Kidney epithelial cell (primary cell): ENCODE data around the gene TPK1. TPM values are rescaled to one million over a fixed set of nuclear protein-coding genes. Genes with fewer than 3 reads are reported as not detected.

Experiments used
- DNase-seq: peaks from one replicate; pipeline ENCODE4 v3.0.0-alpha.2; 2010; ENCODE audit warnings: low read depth
- H3K27me3 ChIP-seq: 2 replicates; pipeline ENCODE4 v1.6.0; 2011; ENCODE audit warnings: low read length; ENCODE audit not compliant: control insufficient read depth, insufficient read depth
- H3K36me3 ChIP-seq: 2 replicates; pipeline ENCODE4 v1.5.1; 2011; ENCODE audit warnings: low read length; ENCODE audit not compliant: control insufficient read depth, insufficient read depth
- H3K4me3 ChIP-seq: 2 replicates; pipeline ENCODE4 v1.5.1; 2011; ENCODE audit warnings: low read depth, mild to moderate bottlenecking, control low read depth, low read length
- CTCF ChIP-seq: IDR thresholded peaks from 2 replicates; pipeline ENCODE4 v1.5.1; 2011; ENCODE audit warnings: mild to moderate bottlenecking, moderate library complexity, low read length, control low read depth, inconsistent platforms; ENCODE audit not compliant: insufficient read depth, poor library complexity, severe bottlenecking
- total RNA-seq: library from RNA; depleted of rRNA; stranded (reverse); fragments of >200 nt; gene quantifications from 2 replicates; pipeline ENCODE4 v1.2.3, GENCODE V29; 2015

The TPK1 gene
- total RNA-seq, 1 donor from 2014 or later: 3.8 TPM

GRCh38 chr7:144775749-144776148 is 60.1 kb downstream of the TPK1 start:
- Histone ChIP-seq H3K36me3 (no peaks in the 10 kb centered on the region), H3K27me3 (no peaks in the 10 kb centered on the region), H3K4me3 (no peak overlapping the region)
- TF ChIP-seq CTCF: no peak
- no peak for DNase-seq

DNA sequence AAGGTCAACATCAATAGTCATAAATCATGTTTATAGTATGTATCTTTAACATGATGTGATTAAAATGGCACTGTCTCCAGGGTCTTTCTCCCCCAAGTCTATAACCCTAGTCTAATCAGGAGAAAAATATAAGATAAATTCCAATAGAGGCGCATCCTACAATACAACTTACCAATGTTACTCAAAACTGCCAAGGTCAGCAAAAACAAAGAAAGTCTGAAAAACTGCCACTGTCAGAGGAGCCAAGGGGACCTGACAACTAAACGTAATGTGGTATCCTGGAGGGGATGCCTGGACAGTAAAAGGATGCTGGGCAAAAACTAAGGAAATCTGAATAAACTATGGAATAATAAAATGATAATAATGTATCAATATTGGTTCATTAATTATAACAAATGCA is 63.9 kb downstream of the TPK1 start:
- no peak for TF ChIP-seq CTCF
- Histone ChIP-seq H3K4me3 (no peak overlapping the region), H3K36me3 (no peaks in the 10 kb centered on the region), H3K27me3 (no peaks in the 10 kb centered on the region)
- DNase-seq: no peak

DNA sequence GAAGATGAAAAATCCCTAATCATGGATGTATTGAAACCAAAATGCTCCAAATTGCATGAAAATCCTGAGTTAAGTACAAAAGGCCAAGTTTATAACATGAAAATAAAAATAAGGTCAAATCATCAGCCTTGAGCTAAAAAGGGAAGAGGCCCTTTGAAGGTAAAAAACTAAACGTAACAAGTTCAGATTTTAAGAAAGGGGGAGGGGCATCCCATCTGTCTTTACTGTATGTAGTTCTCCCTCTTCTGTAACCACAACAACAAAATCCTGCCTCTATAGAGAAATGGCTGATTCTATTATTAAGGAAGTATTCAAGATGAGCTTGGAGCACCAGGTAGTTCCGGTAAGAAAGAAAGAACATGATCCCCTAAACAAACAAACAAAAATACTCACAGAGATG is 64.7 kb downstream of the TPK1 start:
- Histone ChIP-seq H3K36me3 (no peaks in the 10 kb centered on the region), H3K27me3 (no peaks in the 10 kb centered on the region), H3K4me3 (no peak overlapping the region)
- TF ChIP-seq CTCF: no peak
- no peak for DNase-seq

DNA sequence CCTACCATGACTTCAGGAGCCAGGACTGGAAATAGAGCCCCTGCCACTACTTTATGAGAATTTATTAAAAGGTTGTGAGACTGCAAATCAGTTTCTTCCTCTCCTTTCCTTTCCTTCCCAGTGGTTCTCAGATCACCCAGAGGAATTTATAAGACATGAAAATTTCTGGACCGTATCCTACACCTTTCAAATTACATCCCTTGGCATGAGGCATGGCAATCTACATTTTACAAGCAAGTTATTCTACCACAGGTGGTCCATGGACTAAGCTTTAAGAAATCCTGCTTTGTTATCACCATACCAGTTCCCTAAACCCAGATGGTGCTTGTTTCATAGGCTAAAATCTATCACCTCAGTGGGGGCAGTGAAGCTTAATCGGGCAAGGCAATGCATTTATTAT is 66.5 kb downstream of the TPK1 start:
- no peaks in the 10 kb centered on the region for H3K36me3 ChIP-seq
- H3K27me3 ChIP-seq: no peaks in the 10 kb centered on the region
- H3K4me3 ChIP-seq: no peak overlapping the region
- DNase-seq: no peak
- no peak for TF ChIP-seq CTCF

DNA sequence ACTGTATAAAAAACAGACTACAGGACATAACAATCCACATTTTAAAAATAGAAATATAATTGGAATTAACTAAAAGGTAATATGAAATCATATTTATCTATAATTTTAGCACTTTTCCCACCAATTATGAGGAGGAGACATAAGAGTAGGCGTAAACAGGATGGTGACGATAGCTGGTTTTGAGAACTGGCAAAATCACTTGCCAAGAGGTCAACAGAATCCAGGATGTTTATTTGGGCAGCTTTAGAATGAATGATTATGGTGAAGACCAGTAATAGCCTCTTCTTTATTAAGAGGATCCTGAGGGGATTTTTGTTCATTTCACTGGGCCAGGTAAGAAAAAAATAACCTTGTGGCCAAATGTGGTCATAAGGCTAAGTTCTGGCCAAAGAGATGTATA is 67.2 kb downstream of the TPK1 start:
- H3K36me3 ChIP-seq: no peaks in the 10 kb centered on the region
- H3K4me3 ChIP-seq: no peak overlapping the region
- H3K27me3 ChIP-seq: no peaks in the 10 kb centered on the region
- DNase-seq: no peak
- TF ChIP-seq CTCF: no peak

DNA sequence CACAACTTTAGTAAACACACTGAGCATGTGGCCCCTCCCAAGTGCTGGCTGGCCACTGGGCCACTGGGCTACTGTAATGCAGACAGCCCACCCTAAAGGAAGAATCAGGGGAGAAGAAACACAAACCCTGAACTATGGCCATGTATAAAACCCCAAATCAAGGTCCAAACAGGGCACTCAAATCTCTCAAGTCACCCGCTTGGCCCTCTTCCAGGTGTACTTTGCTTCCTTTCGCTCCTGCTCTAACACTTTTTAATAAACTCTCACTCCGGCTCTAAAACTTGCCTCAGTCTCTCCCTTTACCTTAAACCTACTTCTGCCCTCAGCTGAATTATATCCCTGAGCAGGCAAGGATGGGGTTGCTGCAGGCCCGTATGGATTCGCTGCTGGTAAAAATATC is 72.6 kb downstream of the TPK1 start:
- no peak for DNase-seq
- Histone ChIP-seq H3K27me3 (no peaks in the 10 kb centered on the region), H3K4me3 (no peak overlapping the region), H3K36me3 (no peaks in the 10 kb centered on the region)
- no peak for TF ChIP-seq CTCF
